CD14-positive monocyte (primary cell): ENCODE measurements around the gene PTPRD. TPM values are rescaled to one million over a fixed set of nuclear protein-coding genes. Genes with fewer than 3 reads are reported as not detected.

ENCODE experiments used
- DNase-seq, 3 donors: peaks; one replicate each; pipeline ENCODE4 v3.0.0-alpha.2; 2011 to 2022
- H2AFZ ChIP-seq: 2 replicates; pipeline ENCODE4 v1.6.0; 2012; ENCODE audit warnings: mild to moderate bottlenecking, low read depth, low read length, inconsistent platforms; ENCODE audit not compliant: insufficient read depth, poor library complexity, severe bottlenecking
- H3K27ac ChIP-seq, 2 donors: 1 replicate in 1 of 2; 2 replicates in 1 of 2; pipeline ENCODE4 v1.5.1; 2012 to 2013; ENCODE audit warnings: low read length in 2 of 2, control low read depth in 1 of 2, inconsistent platforms in 1 of 2, low read depth in 1 of 2, mild to moderate bottlenecking in 1 of 2
- H3K27me3 ChIP-seq, 2 donors: one replicate each; pipeline versions ENCODE4 v1.6.0 to v1.6.1; 2011 to 2013; ENCODE audit warnings: low read length in 2 of 2; ENCODE audit not compliant: control insufficient read depth in 2 of 2, insufficient read depth in 2 of 2
- H3K36me3 ChIP-seq, 2 donors: replicated peaks in 1 of 2; 1 replicate in 1 of 2; 2 replicates in 1 of 2; pipeline versions ENCODE4 v1.5.1 to v1.6.1; 2012 to 2013; ENCODE audit warnings: low read length in 2 of 2, control low read depth in 1 of 2, inconsistent platforms in 1 of 2, mild to moderate bottlenecking in 1 of 2; ENCODE audit not compliant: insufficient read depth in 2 of 2, control insufficient read depth in 1 of 2
- H3K4me1 ChIP-seq, 2 donors: 1 replicate in 1 of 2; 2 replicates in 1 of 2; pipeline versions ENCODE4 v1.5.1 to v1.6.1; 2012 to 2013; ENCODE audit warnings: low read length in 2 of 2, control low read depth in 1 of 2, inconsistent platforms in 1 of 2, mild to moderate bottlenecking in 1 of 2, moderate library complexity in 1 of 2; ENCODE audit not compliant: insufficient read depth in 2 of 2, control insufficient read depth in 1 of 2
- H3K4me2 ChIP-seq: replicated peaks from 2 replicates; pipeline ENCODE3; 2012; ENCODE audit warnings: low read length, moderate library complexity, mild to moderate bottlenecking; ENCODE audit not compliant: poor library complexity, severe bottlenecking; ENCODE audit errors: extremely low read depth
- H3K4me3 ChIP-seq, 3 experiments: fragments of 200-600 bp in 1 of 3; sonication (generic) in 1 of 3; replicated peaks in 1 of 3; 1 replicate in 2 of 3; 2 replicates in 1 of 3; pipeline ENCODE4 v1.5.1; 2011 to 2013; ENCODE audit warnings: low read length in 3 of 3, mild to moderate bottlenecking in 3 of 3, control low read depth in 2 of 3, low read depth in 2 of 3, inconsistent platforms in 1 of 3, moderate library complexity in 1 of 3
- H3K79me2 ChIP-seq: 2 replicates; pipeline ENCODE4 v1.6.0; 2012; ENCODE audit warnings: mild to moderate bottlenecking, control low read depth, inconsistent platforms, low read length, moderate library complexity; ENCODE audit not compliant: insufficient read depth
- H3K9ac ChIP-seq: 2 replicates; pipeline ENCODE4 v1.6.0; 2017; ENCODE audit warnings: low read length, mild to moderate bottlenecking; ENCODE audit not compliant: insufficient read depth, poor library complexity, severe bottlenecking
- H3K9me3 ChIP-seq, 2 donors: replicated peaks in 1 of 2; 1 replicate in 1 of 2; 2 replicates in 1 of 2; pipeline versions ENCODE4 v1.5.1 to v1.6.1; 2012 to 2013; ENCODE audit warnings: low read length in 2 of 2, control low read depth in 1 of 2; ENCODE audit not compliant: control insufficient read depth in 1 of 2, insufficient read depth in 1 of 2
- H4K20me1 ChIP-seq: 2 replicates; pipeline ENCODE4 v1.6.0; 2012; ENCODE audit warnings: mild to moderate bottlenecking, low read length, control low read depth, moderate library complexity; ENCODE audit not compliant: insufficient read depth
- H3K27ac Mint-ChIP-seq, 7 donors: one replicate each; pipeline ENCODE4 v1.8.0; 2020; ENCODE audit warnings: mild to moderate bottlenecking in 7 of 7, mixed read lengths in 7 of 7, moderate library complexity in 6 of 7, inconsistent platforms in 2 of 7
- H3K27me3 Mint-ChIP-seq, 3 donors: one replicate each; pipeline ENCODE4 v1.8.0; 2021 to 2022; ENCODE audit warnings: low read depth in 3 of 3, mild to moderate bottlenecking in 3 of 3, mixed read lengths in 3 of 3, moderate library complexity in 3 of 3, inconsistent platforms in 1 of 3
- H3K36me3 Mint-ChIP-seq, 2 donors: one replicate each; pipeline ENCODE4 v1.8.0; 2020; ENCODE audit warnings: mixed read lengths in 2 of 2, inconsistent platforms in 1 of 2, mild to moderate bottlenecking in 1 of 2
- H3K4me1 Mint-ChIP-seq: one replicate; pipeline ENCODE4 v1.8.0; 2020; ENCODE audit warnings: mild to moderate bottlenecking, mixed read lengths
- H3K4me3 Mint-ChIP-seq, 2 donors: one replicate each; pipeline ENCODE4 v1.8.0; 2020; ENCODE audit warnings: mild to moderate bottlenecking in 2 of 2, mixed read lengths in 2 of 2, moderate library complexity in 1 of 2
- H3K9me3 Mint-ChIP-seq, 7 donors: one replicate each; pipeline ENCODE4 v1.8.0; 2020 to 2022; ENCODE audit warnings: mixed read lengths in 7 of 7, mild to moderate bottlenecking in 6 of 7, moderate library complexity in 6 of 7, inconsistent platforms in 2 of 7
- WGBS: methylation state at CpG from one replicate; pipeline ENCODE4 v1.1.5; 2013; ENCODE audit warnings: missing lambda C conversion rate; ENCODE audit not compliant: insufficient coverage; 5-methylcytosine and 5-hydroxymethylcytosine counted together
- intact Hi-C, 2 donors: fragments of 100-400 bp; cut with micrococcal nuclease; formaldehyde crosslinking; loops; one replicate each; pipeline versions ENCODE4 v1.15.0 to v1.15.1; 2023
- polyA plus RNA-seq, 3 donors: library from polyadenylated mRNA; depleted of rRNA in 1 of 3; unstranded in 2 of 3; stranded (reverse) in 1 of 3; fragments of 300-500 nt in 2 of 3; fragments of >200 nt in 1 of 3; fragmentation: Illumina TruSeq in 2 of 3; gene quantifications; 1 replicate in 2 of 3; 2 replicates in 1 of 3; pipeline ENCODE4 v1.2.3, GENCODE V29; 2012 to 2021
- TF ChIP-seq, protein P1 (sequence below): fragments of 200-600 bp; IDR thresholded peaks from one replicate; pipeline ENCODE4 v1.8.0; 2022; ENCODE audit warnings: antibody characterized with exemption, mild to moderate bottlenecking

Gene PTPRD
- polyA plus RNA-seq, 3 donors: not detected

DNA sequence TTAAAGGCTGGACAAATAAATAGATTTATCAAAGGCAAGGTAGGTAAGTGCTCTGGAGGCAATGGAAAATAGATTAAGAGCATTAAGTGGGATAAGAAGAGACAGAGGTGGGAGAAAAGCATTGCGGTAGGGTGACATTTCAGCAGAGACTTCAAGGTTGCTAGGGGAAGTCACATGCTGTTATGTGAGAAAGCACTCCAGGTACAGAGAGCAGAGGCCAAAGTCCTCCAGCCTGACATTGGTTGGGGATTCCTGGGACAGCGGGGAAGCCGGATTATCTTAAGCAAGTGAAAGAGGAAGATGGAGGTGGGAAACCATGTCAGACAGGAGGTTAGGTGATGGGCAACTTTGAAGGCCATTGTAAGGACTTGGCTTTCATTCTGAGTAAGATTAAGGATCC lies 1222.9 kb downstream of the PTPRD start:
- 100% methylated on average over 3 of the region's 3 CpGs for WGBS

GRCh38 chr9:9387511-9388115 lies 1225.2 kb downstream of the PTPRD start:
- H4K20me1 ChIP-seq: no peaks in the 10 kb centered on the region
- H3K9me3 ChIP-seq: no peaks in the 10 kb centered on the region
- H3K9ac ChIP-seq: no peak overlapping the region
- Mint-ChIP-seq H3K27me3 (no peaks in the 10 kb centered on the region), H3K9me3 (peaks cover 0 to 3% (median 2%) of the 10 kb centered on the region in 7 donors), H3K4me3 (no peak overlapping the region), H3K36me3 (no peaks in the 10 kb centered on the region), H3K27ac (no peak overlapping the region), H3K4me1 (no peaks in the 10 kb centered on the region)
- H2AFZ ChIP-seq: no peak overlapping the region
- H3K36me3 ChIP-seq: no peaks in the 10 kb centered on the region
- no peak overlapping the region for H3K27ac ChIP-seq
- DNase-seq: no peak
- no peak overlapping the region for H3K4me2 ChIP-seq
- H3K4me3 ChIP-seq: no peak overlapping the region
- no peaks in the 10 kb centered on the region for H3K27me3 ChIP-seq
- no peaks in the 10 kb centered on the region for H3K79me2 ChIP-seq
- TF ChIP-seq, protein P1, sequence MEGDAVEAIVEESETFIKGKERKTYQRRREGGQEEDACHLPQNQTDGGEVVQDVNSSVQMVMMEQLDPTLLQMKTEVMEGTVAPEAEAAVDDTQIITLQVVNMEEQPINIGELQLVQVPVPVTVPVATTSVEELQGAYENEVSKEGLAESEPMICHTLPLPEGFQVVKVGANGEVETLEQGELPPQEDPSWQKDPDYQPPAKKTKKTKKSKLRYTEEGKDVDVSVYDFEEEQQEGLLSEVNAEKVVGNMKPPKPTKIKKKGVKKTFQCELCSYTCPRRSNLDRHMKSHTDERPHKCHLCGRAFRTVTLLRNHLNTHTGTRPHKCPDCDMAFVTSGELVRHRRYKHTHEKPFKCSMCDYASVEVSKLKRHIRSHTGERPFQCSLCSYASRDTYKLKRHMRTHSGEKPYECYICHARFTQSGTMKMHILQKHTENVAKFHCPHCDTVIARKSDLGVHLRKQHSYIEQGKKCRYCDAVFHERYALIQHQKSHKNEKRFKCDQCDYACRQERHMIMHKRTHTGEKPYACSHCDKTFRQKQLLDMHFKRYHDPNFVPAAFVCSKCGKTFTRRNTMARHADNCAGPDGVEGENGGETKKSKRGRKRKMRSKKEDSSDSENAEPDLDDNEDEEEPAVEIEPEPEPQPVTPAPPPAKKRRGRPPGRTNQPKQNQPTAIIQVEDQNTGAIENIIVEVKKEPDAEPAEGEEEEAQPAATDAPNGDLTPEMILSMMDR: no peak
- no peaks in the 10 kb centered on the region for H3K4me1 ChIP-seq
- no CpG with 5 or more reads among the region's 3 CpGs for WGBS
- intact Hi-C loops: no loop called here

More for the DNA sequence above, 1222.9 kb downstream of the PTPRD start:
- Histone ChIP-seq H3K4me2 (no peak overlapping the region), H3K27me3 (no peaks in the 10 kb centered on the region), H4K20me1 (no peaks in the 10 kb centered on the region), H3K27ac (no peak overlapping the region), H3K79me2 (no peaks in the 10 kb centered on the region), H3K36me3 (no peaks in the 10 kb centered on the region), H3K4me3 (no peak overlapping the region), H3K9me3 (no peaks in the 10 kb centered on the region), H3K4me1 (no peaks in the 10 kb centered on the region), H3K9ac (no peak overlapping the region), H2AFZ (no peak overlapping the region)
- H3K36me3 Mint-ChIP-seq: no peaks in the 10 kb centered on the region
- H3K27me3 Mint-ChIP-seq: no peaks in the 10 kb centered on the region
- no peaks in the 10 kb centered on the region for H3K4me1 Mint-ChIP-seq
- no peak overlapping the region for H3K27ac Mint-ChIP-seq
- DNase-seq: no peak
- intact Hi-C loops: no loop called here
- no peak overlapping the region for H3K4me3 Mint-ChIP-seq
- peaks cover 0 to 3% (median 2%) of the 10 kb centered on the region in 7 donors for H3K9me3 Mint-ChIP-seq
- TF ChIP-seq, protein P1: no peak
